ENCODE data around the gene BPHL.

DNA sequence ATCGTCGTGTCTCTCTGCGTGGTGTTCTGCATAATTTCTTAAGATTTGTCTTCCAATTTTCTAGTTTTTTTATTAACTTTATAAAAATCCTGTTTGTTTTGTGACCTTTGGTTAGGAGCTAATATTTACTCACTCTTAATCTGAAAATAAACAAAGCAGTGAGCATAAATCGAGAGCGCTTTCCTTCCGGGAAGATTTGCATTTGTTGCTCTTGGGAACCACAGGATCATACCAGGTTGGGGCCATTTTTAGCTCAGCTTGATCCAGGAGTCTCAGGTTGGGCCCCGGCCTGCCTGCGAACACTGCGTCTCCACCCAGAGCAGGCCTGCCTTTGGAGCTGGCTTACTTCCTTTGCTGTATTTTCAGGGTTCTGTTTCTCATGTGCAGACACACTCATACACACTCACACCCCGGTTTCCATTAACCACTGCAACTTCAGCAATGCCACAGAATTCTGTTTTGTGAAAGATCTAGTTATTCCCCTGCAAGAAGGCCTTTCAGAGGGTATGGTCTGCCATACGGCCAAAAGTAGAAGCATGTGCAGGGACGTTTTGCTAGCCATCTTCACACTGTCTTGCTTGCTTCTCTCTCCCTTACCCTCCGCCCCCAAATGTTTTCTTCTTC lies 17.3 kb downstream of the BPHL start:
- TF ChIP-seq TCF7L2 (IDR thresholded peaks at IDR 0.05; ENCODE audit: low read depth, low read length) (no peak), SIN3A (IDR thresholded peaks at IDR 0.05; ENCODE audit: borderline replicate concordance, insufficient read depth, low read depth, low read length) (no peak)
- TF ChIP-seq, protein P1, sequence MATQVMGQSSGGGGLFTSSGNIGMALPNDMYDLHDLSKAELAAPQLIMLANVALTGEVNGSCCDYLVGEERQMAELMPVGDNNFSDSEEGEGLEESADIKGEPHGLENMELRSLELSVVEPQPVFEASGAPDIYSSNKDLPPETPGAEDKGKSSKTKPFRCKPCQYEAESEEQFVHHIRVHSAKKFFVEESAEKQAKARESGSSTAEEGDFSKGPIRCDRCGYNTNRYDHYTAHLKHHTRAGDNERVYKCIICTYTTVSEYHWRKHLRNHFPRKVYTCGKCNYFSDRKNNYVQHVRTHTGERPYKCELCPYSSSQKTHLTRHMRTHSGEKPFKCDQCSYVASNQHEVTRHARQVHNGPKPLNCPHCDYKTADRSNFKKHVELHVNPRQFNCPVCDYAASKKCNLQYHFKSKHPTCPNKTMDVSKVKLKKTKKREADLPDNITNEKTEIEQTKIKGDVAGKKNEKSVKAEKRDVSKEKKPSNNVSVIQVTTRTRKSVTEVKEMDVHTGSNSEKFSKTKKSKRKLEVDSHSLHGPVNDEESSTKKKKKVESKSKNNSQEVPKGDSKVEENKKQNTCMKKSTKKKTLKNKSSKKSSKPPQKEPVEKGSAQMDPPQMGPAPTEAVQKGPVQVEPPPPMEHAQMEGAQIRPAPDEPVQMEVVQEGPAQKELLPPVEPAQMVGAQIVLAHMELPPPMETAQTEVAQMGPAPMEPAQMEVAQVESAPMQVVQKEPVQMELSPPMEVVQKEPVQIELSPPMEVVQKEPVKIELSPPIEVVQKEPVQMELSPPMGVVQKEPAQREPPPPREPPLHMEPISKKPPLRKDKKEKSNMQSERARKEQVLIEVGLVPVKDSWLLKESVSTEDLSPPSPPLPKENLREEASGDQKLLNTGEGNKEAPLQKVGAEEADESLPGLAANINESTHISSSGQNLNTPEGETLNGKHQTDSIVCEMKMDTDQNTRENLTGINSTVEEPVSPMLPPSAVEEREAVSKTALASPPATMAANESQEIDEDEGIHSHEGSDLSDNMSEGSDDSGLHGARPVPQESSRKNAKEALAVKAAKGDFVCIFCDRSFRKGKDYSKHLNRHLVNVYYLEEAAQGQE (IDR thresholded peaks at IDR 0.05; ENCODE audit: insufficient read depth in 1 of 2, low read depth in 2 of 2, low read length in 1 of 2) = no peak

All from Panc1 (cell line).